Left colon (tissue), 2 donors: ENCODE data around the gene IL17REL. TPM values are rescaled to one million over a fixed set of nuclear protein-coding genes. Genes with fewer than 3 reads are reported as not detected.

Experiments
- ATAC-seq: fragments of 200-7000 bp; cut with Tn5 transposase; one replicate; pipeline ENCODE4 v1.9.1; 2020; ENCODE audit warnings: mild to moderate bottlenecking, moderate library complexity
- DNase-seq, 2 donors: peaks; one replicate each; pipeline ENCODE4 v3.0.0-alpha.2; 2020
- intact Hi-C, 2 donors: fragments of 100-400 bp; cut with DNase I in 1 of 2; cut with micrococcal nuclease in 1 of 2; formaldehyde crosslinking; loops; one replicate each; pipeline versions ENCODE4 v1.11.2 to v1.14.0; 2022; cut with DNase I, micrococcal nuclease
- total RNA-seq, 2 donors: library from RNA; stranded (reverse); fragmentation: NEBNext Ultra II Directional; extraction: Animal tissue kit (Norgen Biotek cat#: 25700); gene quantifications; one replicate each; pipeline ENCODE4 v1.2.1, GENCODE V29; 2021
- donor health status: DM: no; HTN: no; CAD: no.
- donor health status: DM: yes; HTN: yes; CAD: no.

IL17REL gene
- total RNA-seq, 2 donors from 2014 or later: 0.17 to 0.31 TPM

DNA sequence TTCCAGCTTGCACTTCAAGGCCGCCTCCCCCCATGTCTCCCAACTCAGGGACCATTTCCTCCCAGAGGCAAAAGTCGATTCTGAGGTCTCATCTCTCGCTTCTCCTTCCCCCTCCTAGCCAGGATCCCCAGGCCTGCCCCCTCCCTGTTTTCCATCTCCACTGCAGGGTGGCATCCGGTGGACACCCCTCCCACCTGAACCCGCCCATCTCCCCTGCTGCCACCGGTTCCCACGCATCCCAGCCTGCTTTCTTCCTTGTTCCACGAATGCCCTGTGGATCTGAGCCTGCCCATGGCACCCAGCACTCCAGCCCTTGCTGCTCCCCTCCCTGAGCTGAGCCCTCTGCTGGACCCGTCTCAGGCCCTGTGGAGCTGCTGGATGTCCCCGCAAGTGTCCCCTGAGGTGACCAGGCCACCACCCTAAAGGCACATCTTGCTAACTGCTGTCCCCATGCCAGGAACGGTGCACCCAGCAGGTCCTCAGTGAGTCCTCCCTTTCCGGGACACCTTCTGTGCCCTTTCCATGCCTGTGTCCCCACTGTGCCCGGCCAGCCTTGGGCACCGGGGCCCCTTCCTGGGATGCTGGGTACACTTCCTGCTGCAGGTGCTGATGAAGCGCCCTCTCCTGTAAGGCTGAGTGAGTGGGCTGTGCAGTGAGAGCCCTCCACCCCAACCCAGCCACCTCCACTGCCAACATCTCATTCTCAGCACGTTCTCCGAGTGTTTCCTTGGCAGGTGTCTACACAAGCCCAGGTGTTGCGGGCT lies 936 bp downstream of the IL17REL start:
- ATAC-seq (peak; percentile 10), DNase-seq (no peak)
- intact Hi-C loops: no loop called here

DNA sequence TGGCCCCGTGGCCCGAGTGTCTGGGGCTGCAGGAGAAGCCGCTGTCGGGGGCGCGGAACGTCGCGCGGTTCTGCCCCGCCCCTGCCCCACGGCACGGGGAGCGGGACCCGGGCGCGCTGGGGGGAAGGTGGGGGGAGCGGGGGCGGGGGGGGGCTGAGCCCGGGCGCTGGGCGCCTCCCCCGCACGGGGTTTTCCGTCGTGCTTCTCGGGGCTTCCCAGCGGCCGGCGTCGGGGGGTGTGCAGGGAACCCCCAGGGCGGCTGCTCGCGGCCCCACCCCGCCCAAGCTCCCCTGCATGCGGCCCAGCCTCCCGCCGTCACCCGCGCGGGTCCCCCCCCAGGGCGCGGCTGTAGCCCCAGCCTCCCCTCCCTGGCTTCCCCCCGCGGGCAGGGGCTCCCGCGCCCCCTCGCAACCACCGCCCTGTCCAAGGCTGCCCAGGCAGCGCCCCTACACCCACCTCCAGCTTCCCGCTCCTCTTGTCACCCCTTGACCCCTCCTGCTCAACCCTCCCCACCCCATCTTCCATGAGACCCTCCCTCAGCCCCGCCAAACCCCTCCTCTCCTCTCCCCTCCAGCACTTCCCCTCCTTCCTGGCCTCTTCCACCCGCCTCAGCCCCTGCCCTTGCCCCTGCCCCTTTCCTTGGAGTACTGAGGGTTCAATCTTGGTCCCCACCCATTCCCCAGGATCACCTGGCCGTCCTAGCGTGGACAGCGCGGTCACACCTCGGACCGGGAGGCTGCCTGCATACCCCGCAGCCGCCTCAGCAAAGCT lies 1.7 kb downstream of the IL17REL start:
- DNase-seq: no peak
- intact Hi-C loops: no loop called here
- ATAC-seq: no peak

DNA sequence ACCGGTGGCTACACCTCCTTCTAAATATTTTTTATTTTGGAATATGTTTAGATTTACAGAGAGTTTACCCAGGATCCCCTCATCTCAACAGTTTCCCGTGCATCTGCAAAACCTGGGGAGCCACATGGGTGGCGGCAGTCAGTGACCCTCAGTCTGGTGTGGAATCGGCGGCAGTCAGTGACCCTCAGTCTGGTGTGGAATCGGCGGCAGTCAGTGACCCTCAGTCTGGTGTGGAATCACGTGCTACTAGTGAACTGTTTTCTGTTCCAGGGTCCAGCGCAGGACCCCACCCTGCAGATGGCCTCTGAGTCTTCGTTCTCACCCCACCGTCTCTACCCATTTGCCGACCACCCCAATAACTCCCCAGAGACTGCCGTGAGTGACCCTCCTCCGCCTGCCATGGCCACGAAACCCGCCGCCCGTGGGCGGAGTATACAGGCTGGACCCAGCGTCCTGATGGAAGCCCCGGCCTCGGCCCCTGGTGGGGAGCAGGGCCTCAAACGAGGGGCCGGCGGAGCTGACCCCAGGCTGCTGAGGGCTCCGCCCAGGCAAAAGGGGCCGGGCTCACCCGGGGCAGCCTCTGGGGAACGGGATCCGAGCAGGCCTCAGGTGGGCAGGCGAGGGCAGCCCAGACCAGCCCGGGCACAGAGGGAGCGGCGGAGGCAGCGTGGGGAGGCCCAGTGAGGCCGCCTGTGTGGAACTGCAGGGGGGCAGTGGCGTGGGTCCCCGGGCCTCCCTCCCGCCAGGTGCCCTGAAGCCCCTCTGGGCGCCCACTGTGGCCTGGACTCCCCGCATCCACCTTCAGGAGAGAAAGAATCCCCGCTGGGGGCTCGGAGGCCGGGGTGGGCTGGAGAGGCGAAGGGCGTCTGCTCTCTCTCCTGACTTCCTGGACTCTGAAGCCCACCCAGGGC lies 2.5 kb downstream of the IL17REL start:
- intact Hi-C loops: no loop called here
- DNase-seq: peak in 1 of 2 donors; percentile 24
- ATAC-seq: no peak

DNA sequence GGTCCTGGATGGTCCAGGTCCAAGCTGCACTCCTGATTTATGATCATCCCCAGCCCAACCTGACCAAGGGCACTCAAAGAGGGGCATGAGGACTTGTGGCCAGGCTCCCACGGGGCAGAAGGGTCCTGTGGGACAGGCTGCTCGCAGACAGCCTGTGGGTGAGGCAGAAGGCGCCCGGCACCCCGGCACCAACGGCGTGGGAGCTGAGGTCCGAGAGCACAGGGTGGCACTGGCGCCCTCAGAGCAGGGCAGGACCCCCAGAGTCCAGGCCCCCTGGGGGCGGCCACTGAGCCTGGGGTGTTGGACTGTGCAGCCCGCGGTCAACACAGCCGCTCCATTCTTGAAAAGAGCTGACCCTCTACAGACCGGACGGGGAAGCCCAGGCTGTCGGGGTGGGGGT lies 3.3 kb downstream of the IL17REL start:
- DNase-seq (no peak), ATAC-seq (no peak)
- intact Hi-C loops: no loop called here

DNA sequence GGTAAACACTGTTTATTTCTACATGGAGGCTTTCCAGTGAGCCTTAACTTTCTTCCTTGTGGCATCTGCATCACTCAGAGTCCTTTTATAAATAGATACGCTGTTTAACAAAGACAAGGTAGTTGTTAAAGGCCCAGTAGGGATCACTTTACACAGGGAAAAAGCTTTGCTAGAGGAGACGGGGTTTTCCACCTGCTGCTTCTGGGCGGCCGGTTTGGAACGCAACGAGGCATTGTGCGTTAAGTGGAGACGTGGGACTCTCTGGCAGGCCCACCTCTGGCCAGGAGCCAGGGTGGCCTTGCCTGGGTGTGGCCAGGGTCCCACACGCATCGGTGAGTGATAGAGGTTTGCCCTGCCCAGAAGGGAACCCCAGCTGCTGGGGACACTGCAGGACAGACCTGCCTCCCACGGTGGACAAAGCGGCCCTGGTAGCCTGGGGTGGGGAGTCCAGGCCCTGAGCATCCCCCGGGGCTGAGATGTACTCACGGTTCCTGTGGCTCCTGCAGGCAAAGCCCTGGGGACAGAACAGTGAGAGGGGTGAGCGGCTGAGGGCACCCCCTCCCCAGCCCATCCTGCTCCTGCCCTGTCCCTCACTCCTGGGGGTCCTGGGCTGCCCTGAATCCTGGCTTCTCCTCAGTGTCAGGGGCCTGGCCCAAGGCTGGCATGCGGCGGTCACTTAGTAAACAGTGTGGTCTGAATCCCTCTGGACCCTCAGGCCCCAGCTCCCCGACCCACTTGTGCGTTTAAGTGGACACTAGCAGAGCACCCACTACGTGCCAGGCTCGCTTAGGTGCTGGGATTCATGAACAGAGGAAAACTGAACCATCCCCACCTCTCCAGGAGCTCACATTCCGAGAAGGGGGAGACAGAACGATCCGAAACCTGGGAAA lies 4.2 kb downstream of the IL17REL start:
- no peak for ATAC-seq
- intact Hi-C loops: no loop called here
- no peak for DNase-seq

DNA sequence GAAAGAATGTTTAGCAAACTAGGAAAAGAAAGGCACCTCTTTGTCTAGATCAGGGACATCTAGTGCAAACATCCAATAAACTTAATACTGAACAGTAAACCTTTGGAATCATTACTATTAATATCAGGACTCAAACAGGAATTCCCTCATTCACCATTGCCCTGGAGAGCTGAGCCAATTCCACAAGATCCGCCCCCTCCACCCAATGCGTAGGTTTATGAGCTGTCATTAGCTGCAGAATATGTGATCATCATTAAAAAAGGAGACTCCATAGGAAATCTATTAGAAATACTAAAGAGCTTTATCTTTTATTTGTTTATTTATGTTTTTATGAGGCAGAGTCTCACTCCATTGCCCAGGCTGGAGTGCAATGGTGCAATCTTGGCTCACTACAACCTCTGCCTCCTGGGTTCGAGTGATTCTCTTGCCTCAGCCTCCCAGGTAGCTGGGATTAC lies 5.5 kb downstream of the IL17REL start:
- DNase-seq (no peak), ATAC-seq (peak; percentile 37)
- intact Hi-C loops: no loop called here

DNA sequence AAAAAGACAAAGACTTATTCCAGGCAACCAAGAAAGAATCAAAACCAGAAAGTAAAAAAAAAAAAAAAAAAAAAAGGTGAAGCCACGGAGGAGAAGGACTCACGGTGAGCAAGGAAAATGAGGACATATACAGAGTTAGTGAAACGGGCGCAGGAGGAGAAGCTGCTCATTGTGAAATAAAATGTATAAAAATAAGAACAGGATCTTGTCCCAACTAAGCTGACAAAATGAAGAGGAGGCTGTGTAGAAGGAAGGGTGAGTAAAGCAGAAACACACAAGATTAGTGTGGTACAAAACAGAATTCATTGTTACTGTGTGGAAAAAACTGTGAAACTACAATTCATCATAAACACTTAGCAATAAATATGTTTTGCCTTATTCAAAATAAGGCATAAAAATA lies 7.6 kb downstream of the IL17REL start:
- intact Hi-C loops: no loop called here
- ATAC-seq: no peak

DNA sequence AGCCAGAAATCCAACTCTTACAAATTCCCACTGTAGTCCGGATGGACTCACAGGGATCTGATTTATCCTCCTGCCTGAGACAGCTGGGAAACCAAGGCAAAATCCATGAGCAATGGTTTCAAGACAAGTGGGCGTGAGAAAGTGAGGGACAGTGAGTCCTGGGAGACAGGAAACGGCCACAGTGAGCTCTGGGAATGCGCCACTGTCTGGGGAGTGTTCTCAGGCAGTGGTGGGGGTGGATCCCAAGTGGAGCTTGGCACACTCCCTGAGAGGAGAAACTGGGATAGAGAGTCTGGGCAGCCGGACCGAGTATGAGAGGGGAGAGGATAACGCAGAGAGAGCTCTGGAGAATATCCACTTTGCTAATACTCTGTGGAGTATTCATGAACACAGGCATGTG lies 9.8 kb downstream of the IL17REL start:
- intact Hi-C loops: no loop called here
- ATAC-seq (no peak), DNase-seq (no peak)

More for the DNA sequence above, 7.6 kb downstream of the IL17REL start:
- no peak for DNase-seq

DNA sequence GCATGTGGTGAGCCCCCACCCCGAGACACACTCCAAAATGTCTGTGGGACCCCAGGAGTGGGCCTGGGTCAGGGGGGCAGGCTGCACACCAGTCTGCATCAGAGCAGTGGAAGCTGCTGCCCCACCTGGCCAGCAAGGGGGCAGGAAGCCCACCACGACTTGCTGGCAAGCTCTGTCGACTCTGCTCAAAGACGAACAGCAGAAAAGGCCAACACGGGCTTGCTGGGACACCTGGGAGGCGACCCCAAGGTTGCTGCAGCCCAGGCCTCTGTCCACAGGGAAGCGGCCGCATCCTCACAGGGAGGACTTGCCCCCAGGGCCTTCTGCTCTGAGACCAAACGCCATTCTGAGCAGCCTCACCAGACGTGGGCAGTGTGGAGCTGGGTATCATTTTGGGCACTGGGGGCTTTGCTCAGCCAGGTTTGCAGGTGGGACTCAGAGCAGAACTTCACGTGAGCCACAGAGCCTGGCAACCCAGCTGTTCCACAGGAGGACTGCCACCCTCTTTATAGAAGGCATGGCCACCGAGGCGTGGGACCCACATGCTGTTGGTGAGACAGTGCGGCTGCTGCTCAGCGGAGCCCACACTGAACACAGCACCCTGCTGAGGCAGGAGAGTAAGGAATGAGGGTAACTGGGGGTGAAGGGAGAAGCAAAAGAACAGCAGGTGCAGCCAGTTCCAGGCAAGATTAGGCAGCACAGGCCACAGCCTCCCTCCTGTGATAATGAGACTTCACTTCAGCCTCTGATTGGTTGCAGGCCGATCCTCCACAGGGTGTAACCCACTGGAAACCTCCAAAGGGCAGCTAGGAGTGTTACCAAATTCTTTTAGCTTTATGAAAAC lies 11.0 kb downstream of the IL17REL start:
- ATAC-seq (no peak), DNase-seq (no peak)
- intact Hi-C loops: no loop called here

DNA sequence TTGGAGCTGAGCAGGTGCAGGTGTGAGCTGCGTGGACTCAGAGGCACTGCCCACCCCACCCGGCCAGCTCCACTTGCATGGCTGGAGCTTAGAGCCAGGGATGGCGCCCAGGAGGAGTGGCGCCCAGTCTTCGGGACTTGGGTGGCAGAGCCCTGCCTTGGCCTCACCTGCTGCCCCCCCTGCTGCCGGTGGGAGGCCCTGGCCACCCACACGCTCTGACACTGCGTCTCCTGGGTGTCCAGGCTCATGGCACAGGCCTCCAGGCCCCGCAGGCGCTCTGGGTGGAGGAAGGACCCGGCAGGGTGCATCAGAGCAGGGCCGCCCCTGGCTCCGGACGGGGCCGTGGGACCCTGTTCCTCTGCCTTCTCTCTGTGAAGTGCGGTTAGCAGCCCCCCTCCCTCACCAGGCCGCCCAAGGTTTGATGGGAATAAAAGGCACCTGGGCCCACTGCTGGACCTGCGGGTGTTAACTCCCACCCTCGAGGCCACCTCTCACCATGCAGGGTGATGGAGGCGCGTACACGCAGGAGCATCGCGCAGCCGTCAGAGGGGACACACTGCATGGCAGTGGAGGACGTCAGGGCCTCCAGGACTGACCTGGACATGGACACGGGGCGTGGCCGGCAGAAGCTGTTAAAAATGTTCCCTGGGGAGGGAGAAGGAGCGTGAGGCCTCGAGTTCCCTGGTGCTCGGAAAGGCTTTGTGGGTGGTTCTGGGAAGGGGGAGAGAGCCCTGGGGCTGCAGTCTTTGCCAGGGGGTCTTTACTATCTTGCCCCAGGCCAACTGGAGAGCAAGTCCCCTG lies 11.8 kb downstream of the IL17REL start:
- DNase-seq: no peak
- intact Hi-C loops: no loop called here
- ATAC-seq: no peak

DNA sequence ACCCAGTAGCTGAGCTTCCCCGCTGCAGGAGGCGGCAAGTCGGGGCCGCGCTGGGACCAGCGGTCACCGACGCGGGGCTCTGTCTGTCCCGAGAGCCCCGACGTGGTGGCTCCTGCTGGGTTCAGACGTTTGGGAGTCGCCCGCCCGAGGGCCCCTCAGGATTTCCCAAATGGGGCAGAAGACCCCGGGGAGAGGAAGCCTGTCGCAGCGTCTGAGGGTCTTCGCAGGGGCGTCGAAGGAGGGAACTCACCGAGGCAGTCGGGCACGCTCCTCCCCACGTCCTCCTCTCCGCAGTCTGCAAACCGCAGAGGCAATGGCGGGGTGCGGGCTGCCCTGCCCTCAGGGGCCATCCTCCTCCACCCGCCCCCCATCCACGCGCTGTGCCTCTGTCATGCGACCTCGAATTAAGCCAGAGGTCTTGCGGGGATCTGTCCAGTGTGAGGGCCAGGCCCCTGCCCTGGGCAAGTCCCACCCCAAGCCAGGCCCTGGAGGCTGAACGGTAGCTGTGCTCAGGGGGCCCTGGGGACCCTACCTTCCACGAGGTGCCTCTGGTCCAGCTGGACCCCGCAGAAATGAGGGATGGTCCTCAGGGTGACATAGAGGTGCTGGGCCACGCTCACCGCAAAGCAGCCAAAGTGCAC lies 12.5 kb downstream of the IL17REL start:
- DNase-seq: no peak
- ATAC-seq: no peak
- intact Hi-C loops: no loop called here

DNA sequence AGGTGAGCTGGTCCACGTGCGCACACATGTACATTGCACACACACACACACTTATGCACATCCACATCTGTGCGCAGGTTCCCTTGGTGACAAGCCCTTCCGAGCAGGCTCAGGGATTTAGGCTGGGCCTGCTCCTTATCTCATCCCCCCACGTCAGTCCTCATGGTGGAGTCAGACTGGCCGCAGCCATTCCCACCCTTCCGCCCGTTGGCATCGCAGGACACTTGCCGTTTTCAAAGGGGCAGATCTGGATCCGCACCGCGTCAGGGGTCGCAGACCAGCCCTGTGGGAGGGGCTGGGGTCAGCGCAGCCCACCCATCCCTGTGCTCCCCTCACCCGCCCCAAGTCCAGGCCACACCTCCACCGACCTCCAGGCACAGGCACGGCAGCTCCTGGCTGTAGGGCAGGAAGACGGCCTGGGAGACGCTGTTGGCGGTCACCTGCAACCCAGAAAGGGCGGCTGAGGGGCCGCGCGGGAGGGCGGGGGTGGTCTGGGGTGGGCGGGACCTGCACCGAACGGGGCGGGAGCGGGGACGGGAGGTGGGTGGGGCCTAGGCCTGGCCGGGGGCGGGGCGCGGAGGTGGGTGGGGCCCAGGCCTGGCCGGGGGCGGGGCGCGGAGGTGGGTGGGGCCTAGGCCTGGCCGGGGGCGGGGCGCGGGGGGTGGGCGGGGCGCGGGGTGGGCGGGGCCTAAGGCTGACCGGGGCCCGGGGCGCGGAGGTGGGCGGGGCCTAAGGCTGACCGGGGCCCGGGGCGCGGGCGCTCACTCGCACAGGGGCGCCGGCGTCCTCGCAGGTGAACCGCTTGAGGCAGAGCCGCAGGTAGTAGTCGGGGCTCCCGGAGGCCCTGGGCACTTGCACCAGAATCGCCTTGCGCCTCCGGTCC lies 13.3 kb downstream of the IL17REL start:
- ATAC-seq (peak; percentile 13), DNase-seq (peak in 1 of 2 donors; percentile 46)

DNA sequence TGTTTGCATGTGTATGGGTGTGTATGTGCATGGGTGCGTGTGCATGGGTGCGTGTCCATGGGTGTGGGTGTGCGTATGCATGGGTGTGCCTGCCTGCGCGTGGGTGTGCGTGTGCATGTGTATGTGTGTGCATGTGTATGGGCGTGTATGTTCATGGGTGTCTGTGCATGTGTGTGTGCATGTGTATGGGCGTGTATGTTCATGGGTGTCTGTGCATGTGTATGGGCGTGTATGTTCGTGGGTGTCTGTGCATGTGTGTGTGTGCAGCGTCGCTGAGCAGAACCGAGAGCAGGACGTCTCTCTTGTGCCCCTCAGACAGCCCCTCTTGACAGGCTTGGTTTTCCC lies 13.9 kb downstream of the IL17REL start:
- no peak for ATAC-seq
- intact Hi-C loops: no loop called here
- DNase-seq: no peak

More for the DNA sequence above, 13.3 kb downstream of the IL17REL start:
- intact Hi-C loops: no loop called here

DNA sequence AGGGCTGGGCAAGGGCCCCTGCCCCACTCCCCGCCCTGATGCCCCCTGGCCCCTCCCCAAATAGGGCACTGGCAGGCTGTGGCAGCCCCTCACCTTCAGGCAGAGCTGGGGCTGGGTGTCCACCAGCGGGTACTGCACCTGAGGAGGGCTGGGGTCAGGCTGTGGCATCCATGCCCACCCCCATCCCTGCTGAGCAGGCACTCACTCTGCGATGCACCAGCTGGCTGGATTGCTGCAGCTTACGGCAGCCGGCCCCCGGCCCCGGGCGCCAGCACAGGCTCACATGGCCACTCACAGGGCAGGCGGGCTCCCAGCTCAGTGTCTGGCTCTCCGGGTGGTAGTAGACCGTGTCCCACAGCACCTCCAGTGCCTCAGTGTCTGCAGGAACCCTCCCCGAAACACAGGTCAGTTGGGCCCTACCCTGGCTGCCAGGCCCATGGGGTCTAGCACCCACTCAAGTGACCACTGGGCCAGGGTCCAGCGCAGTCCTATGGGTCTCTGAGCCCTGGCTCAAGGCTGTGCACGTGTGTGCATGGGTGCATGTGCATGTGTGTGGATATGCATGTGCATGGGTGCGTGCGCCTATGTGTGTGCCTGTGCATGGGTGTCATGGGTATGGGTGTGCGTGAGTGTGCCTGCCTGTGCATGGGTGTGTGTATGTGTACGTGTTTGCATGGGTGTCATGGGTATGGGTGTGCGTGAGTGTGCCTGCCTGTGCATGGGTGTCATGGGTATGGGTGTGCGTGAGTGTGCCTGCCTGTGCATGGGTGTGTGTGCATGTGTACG lies 14.4 kb downstream of the IL17REL start:
- ATAC-seq (no peak), DNase-seq (no peak)
- intact Hi-C loops: no loop called here

DNA sequence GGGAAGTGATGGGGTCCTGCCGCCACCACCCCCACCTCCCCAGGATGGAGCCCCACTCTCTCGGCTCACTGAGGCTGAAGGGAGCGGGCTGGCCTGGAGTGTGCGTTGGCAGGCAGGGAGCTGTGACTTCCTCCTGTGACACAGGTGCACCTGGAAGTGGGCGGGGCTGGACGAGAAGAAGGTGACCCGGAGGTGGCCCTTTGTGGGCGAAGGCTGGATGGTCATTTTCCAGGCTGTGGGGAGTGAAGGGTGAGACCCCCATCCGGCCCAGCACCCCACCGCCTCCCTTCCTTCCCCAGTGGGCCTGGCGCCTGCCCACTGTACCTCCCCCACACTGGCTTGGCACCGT lies 15.3 kb downstream of the IL17REL start:
- DNase-seq (peak; percentile 86 to 91), ATAC-seq (peak; percentile 78)
- intact Hi-C loops: no loop called here
